Gastroesophageal sphincter (tissue), 4 donors: ENCODE measurements around the gene NAP1L4. TPM values are rescaled to one million over a fixed set of nuclear protein-coding genes. Genes with fewer than 3 reads are reported as not detected.

Experiments used
- ATAC-seq: fragments of 150-250 bp; one replicate; pipeline ENCODE4 v1.9.1; 2016; ENCODE audit warnings: mild to moderate bottlenecking, moderate library complexity
- H3K27ac ChIP-seq, 4 donors: fragments of 200-600 bp; sonication (generic) in 3 of 4; 1 replicate in 3 of 4; 2 replicates in 1 of 4; pipeline ENCODE4 v1.5.1; 2016 to 2019
- H3K27me3 ChIP-seq: fragments of 200-600 bp; sonication (generic); one replicate; pipeline ENCODE4 v1.5.1; 2019
- H3K36me3 ChIP-seq, 2 donors: fragments of 200-600 bp; sonication (generic); one replicate each; pipeline ENCODE4 v1.5.1; 2019; ENCODE audit warnings: control low read depth in 1 of 2
- H3K4me1 ChIP-seq, 3 donors: fragments of 200-600 bp; sonication (generic); 1 replicate in 2 of 3; 2 replicates in 1 of 3; pipeline ENCODE4 v1.5.1; 2016 to 2019; ENCODE audit warnings: control low read depth in 2 of 3
- H3K4me3 ChIP-seq, 2 donors: fragments of 200-600 bp; sonication (generic); one replicate each; pipeline ENCODE4 v1.5.1; 2019; ENCODE audit warnings: mild to moderate bottlenecking in 1 of 2, moderate library complexity in 1 of 2
- H3K9me3 ChIP-seq, 3 donors: fragments of 200-600 bp; sonication (generic); one replicate each; pipeline ENCODE4 v1.5.1; 2017 to 2019; ENCODE audit warnings: control low read depth in 2 of 3
- EP300 ChIP-seq: sonication (generic); formaldehyde crosslinking; IDR thresholded peaks from one replicate; pipeline ENCODE4 v1.6.1; 2017; ENCODE audit warnings: antibody characterized with exemption, mild to moderate bottlenecking
- POLR2A ChIP-seq, 2 donors: fragments of 450-650 bp; IDR thresholded peaks; one replicate each; pipeline ENCODE4 v1.6.1; 2017; ENCODE audit warnings: antibody characterized with exemption in 2 of 2, mild to moderate bottlenecking in 2 of 2, moderate library complexity in 1 of 2
- POLR2AphosphoS5 ChIP-seq: sonication (generic); formaldehyde crosslinking; IDR thresholded peaks from one replicate; pipeline ENCODE4 v1.6.1; 2017; ENCODE audit warnings: antibody characterized with exemption
- WGBS, 2 donors: methylation state at CpG; one replicate each; pipeline ENCODE4 v1.1.5; 2018; ENCODE audit warnings: low coverage in 1 of 2; 5-methylcytosine and 5-hydroxymethylcytosine counted together
- total RNA-seq, 4 donors: library from RNA; depleted of rRNA; stranded (reverse); fragments of >200 nt; gene quantifications; one replicate each; pipeline ENCODE4 v1.1.0, GENCODE V29; 2016
- TF ChIP-seq, protein P1 (sequence below), 4 experiments: fragments of 200-600 bp in 2 of 4; fragments of 450-650 bp in 2 of 4; sonication (generic) in 1 of 4; IDR thresholded peaks; one replicate each; pipeline ENCODE4 v1.5.1; 2017 to 2019; ENCODE audit warnings: antibody characterized with exemption in 4 of 4, mild to moderate bottlenecking in 2 of 4, moderate library complexity in 2 of 4

NAP1L4 gene
- total RNA-seq, 4 donors from 2014 or later: 107 to 175 (median 137) TPM

DNA sequence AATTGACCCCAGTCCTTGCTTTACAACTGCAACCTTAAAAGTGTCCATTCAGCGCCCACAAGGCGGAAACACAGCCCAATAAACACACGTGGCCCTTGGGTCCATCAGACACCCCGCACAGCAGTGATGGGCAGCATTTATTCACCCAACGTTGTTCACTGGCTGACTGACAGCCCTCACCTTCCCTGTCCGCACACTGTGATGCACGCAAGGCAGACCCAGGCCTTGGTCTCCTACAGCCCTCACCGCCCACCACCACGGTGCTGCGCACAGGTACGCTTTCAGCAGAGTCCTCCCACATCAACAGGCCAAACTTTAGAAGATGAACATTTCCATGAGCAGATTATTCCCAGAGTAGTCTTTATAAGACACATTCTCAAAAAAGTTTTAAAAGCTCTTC, 42.2 kb downstream of the NAP1L4 start:
- peaks cover 0 to 84% of the 10 kb centered on the region in 2 donors for H3K36me3 ChIP-seq
- no peaks in the 10 kb centered on the region for H3K27me3 ChIP-seq
- TF ChIP-seq, protein P1, sequence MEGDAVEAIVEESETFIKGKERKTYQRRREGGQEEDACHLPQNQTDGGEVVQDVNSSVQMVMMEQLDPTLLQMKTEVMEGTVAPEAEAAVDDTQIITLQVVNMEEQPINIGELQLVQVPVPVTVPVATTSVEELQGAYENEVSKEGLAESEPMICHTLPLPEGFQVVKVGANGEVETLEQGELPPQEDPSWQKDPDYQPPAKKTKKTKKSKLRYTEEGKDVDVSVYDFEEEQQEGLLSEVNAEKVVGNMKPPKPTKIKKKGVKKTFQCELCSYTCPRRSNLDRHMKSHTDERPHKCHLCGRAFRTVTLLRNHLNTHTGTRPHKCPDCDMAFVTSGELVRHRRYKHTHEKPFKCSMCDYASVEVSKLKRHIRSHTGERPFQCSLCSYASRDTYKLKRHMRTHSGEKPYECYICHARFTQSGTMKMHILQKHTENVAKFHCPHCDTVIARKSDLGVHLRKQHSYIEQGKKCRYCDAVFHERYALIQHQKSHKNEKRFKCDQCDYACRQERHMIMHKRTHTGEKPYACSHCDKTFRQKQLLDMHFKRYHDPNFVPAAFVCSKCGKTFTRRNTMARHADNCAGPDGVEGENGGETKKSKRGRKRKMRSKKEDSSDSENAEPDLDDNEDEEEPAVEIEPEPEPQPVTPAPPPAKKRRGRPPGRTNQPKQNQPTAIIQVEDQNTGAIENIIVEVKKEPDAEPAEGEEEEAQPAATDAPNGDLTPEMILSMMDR (IDR thresholded peaks at IDR 0.05): no peak
- TF ChIP-seq POLR2A (IDR thresholded peaks at IDR 0.05) (no peak), EP300 (no peak), POLR2AphosphoS5 (no peak)

DNA sequence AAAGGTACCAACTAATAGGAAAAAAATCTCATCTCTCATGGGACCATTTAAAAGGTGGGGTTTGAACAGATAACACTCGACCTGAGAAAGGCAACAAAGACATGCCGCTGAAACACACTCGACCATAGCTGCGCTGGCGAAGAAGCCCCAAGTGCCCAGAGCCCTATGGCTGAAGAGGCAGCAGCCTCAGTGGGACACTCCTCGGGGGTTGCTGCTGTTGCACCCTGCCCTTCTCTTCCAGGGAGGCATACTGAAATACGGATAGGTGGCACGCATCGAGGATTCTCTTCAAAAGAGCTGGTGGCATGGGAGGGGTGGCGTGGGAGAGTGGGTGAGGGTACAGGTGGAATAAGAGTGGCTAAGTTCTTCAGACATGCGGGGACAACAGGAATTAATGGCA, 44.4 kb downstream of the NAP1L4 start:
- ATAC-seq: no peak
- no peak overlapping the region for H3K27ac ChIP-seq
- H3K36me3 ChIP-seq: peaks cover 0 to 80% of the 10 kb centered on the region in 2 donors
- no peak overlapping the region for H3K4me3 ChIP-seq
- H3K4me1 ChIP-seq: peaks cover 0 to 39% (median 13%) of the 10 kb centered on the region in 3 donors
- TF ChIP-seq, protein P1 (IDR thresholded peaks at IDR 0.05): no peak
- no peaks in the 10 kb centered on the region for H3K9me3 ChIP-seq
- 60 to 81% methylated on average over 2 to 10 of the region's 11 CpGs for WGBS, 2 donors
- H3K27me3 ChIP-seq: no peaks in the 10 kb centered on the region

More for the DNA sequence above, 42.2 kb downstream of the NAP1L4 start:
- H3K4me3 ChIP-seq: no peak overlapping the region
- 87 to 93% methylated on average over 5 to 6 of the region's 11 CpGs for WGBS, 2 donors
- no peak for ATAC-seq
- no peaks in the 10 kb centered on the region for H3K9me3 ChIP-seq
- H3K27ac ChIP-seq: no peak overlapping the region
- H3K4me1 ChIP-seq: peaks cover 0 to 28% (median 9%) of the 10 kb centered on the region in 3 donors

DNA sequence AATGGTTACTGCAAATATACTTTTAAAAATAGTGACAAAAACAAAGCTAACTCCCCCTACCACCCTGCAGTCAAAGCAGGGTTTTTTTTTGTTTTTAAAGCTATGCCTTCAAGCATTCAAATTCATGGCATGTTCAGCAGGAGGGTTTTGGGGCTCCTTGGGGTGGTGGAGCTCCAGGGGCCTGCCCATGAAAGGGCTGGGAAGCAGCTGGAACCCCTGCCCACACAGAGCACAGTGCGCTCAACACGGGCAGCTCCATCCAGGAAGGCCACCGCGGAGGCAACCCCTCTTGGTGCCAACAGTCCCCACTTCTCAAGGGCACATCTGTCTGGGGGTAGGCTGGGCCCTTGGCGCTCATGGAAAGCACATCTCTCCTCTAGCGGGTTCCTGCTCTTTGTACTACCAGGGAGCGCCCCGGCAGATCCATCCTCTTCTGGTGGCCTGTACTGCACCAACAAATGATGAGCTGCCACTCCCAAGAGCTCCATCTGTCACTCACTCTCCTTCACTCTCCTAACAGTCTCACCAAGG, 46.3 kb downstream of the NAP1L4 start:
- 80% methylated on average over 1 of the region's 8 CpGs; no CpG with 5 or more reads in 1 of the 2 donors for WGBS, 2 donors
- TF ChIP-seq, protein P1 (IDR thresholded peaks at IDR 0.05): no peak
- no peak for TF ChIP-seq EP300
- TF ChIP-seq POLR2A (IDR thresholded peaks at IDR 0.05): no peak
- TF ChIP-seq POLR2AphosphoS5: no peak
- no peaks in the 10 kb centered on the region for H3K27me3 ChIP-seq
- H3K9me3 ChIP-seq: no peaks in the 10 kb centered on the region
- peaks cover 0 to 61% of the 10 kb centered on the region in 2 donors for H3K36me3 ChIP-seq
- H3K27ac ChIP-seq: peak overlapping the region in 3 of 4 donors; percentile 72 to 74 (median 73)
- no peak for ATAC-seq
- peak overlapping the region in 1 of 2 donors; percentile 38 for H3K4me3 ChIP-seq
- H3K4me1 ChIP-seq: peaks cover 0 to 32% (median 13%) of the 10 kb centered on the region in 3 donors

DNA sequence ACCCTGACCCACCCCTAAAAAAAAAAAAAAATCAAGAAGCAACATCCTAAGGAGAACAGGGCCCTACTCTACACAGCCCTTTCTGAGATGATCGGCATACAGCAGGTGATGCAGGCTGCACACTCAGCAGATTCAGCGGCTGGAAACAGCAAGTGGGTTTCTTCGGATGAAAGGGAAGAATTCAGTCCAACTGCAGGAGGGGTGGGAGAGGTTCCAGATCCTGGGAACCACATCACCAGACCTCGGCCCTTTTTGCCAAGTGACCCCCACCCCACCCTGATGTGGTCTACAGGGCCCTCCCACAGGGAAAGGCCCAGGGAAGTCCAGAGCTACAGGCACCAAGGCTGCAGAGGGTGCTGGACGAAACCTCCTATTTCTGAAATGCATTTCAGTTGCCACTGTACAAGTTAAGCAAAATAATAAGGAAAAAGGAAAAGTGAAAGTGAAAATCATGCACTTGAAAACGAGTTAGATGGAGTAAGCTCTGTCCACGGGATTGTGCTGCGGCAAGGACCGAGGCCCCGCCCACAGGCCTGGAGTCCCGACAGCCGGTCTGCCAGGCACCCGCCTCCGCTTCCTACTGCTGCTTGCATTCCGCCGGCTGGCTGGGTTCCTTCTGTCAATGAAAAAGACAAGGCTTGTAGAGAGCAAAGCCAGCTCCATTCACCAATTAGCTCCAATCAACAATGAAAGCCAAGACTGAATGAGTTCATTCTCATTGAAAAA, 46.9 kb downstream of the NAP1L4 start:
- no peaks in the 10 kb centered on the region for H3K27me3 ChIP-seq
- peak; percentile 94 for ATAC-seq
- H3K9me3 ChIP-seq: no peaks in the 10 kb centered on the region
- peak overlapping the region in 3 of 4 donors; percentile 72 to 74 (median 73) for H3K27ac ChIP-seq
- WGBS, 2 donors: 1 to 5% methylated on average over 11 to 14 of the region's 16 CpGs
- peaks cover 0 to 38% (median 17%) of the 10 kb centered on the region in 3 donors for H3K4me1 ChIP-seq
- peaks cover 0 to 55% of the 10 kb centered on the region in 2 donors for H3K36me3 ChIP-seq
- TF ChIP-seq EP300 (no peak), POLR2AphosphoS5 (peak; percentile 42)
- TF ChIP-seq, protein P1 (IDR thresholded peaks at IDR 0.05): peak in 1 of 4 experiments; percentile 7
- H3K4me3 ChIP-seq: peak overlapping the region in 1 of 2 donors; percentile 38

DNA sequence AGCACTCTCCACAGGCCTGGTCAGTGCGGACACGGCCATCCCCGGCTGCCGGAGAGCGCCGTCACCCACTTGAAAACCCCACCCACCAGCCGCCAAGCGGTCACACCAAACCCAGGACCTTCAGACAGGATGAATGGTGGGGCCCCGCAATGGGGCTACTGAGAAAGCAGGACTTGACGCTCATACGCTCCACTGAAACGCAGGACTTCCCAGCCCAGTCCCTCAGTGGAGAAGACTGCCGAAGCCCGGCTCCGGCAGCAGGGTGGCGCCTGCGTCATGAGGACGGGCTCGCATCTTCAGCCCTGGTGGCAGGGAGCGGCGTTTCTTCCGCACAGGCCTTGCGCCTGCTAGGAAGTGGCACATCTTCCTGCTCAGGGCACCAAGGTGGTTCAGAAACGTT, 47.6 kb downstream of the NAP1L4 start:
- peaks cover 0 to 43% (median 21%) of the 10 kb centered on the region in 3 donors for H3K4me1 ChIP-seq
- H3K4me3 ChIP-seq: no peak overlapping the region
- H3K27me3 ChIP-seq: no peaks in the 10 kb centered on the region
- no CpG with 5 or more reads among the region's 24 CpGs for WGBS, 2 donors
- H3K9me3 ChIP-seq: no peaks in the 10 kb centered on the region
- TF ChIP-seq POLR2A (IDR thresholded peaks at IDR 0.05) (no peak), POLR2AphosphoS5 (no peak), EP300 (no peak)
- TF ChIP-seq, protein P1 (IDR thresholded peaks at IDR 0.05): no peak
- ATAC-seq: no peak
- peak overlapping the region in 2 of 4 donors; percentile 72 to 73 for H3K27ac ChIP-seq
- peaks cover 0 to 48% of the 10 kb centered on the region in 2 donors for H3K36me3 ChIP-seq
